NCI-H510A (cell line): ENCODE results near the gene SPIRE2.

Experiments used
- DNase-seq: peaks from one replicate; lab custom pipeline; 2025; lab: John Stamatoyannopoulos, UW

Gene SPIRE2

DNA sequence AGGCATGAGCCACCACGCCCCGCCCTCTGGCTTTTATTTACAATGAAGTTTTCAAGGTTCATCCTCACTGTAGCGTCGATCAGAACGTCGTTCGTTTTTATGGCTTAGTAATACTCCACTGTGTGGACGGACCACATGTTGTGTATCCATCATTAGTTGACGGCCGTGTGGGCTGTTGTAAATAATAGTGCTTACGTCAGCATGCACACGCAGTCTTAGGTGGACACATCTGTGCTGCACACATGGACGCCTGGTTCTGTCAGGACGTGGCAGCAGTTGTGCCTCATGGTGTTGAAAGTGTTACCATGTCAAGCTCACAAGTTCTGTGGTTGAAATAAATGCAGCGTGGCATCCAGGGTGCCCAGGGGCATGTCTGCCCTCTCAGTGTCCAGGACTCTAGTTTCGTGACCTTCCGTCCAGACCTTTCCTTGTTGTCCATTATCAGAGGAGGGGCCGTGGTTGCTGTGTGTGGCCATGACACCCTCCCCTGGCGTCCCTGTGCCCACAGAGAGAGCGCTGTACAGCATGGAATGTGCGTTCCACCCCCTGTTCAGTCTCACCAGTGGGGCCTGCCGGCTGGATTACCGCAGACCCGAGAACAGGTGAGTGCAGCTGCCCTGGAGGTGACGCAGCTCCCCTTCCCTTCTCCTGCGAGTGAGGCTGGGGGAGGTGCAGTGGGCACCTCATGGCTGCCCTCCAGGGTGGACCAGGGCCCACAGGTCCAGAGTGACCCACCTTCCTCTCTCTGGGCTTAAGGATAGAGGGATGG, 67.4 kb downstream of the SPIRE2 start:
- DNase-seq = no peak

DNA sequence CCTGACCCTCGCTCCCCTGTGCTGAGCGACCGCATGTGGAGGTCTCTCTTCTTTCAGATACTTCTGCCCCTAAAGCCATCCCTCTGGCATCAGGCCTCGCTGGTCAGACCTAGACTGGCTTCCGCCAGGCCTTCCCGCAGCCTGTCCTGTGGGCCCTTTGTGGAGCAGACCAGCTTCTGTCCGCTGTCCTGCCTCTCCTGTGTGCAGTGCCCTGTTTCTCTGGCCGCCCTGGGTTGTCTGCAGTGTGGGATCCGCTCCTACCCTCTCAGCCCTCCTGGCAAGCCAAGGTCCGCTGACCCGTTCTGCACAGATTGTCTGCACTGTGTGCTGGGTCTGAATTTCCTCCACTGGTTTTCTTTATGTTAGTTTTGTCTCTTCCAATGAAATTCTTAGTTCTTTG, 68.9 kb downstream of the SPIRE2 start:
- no peak for DNase-seq

DNA sequence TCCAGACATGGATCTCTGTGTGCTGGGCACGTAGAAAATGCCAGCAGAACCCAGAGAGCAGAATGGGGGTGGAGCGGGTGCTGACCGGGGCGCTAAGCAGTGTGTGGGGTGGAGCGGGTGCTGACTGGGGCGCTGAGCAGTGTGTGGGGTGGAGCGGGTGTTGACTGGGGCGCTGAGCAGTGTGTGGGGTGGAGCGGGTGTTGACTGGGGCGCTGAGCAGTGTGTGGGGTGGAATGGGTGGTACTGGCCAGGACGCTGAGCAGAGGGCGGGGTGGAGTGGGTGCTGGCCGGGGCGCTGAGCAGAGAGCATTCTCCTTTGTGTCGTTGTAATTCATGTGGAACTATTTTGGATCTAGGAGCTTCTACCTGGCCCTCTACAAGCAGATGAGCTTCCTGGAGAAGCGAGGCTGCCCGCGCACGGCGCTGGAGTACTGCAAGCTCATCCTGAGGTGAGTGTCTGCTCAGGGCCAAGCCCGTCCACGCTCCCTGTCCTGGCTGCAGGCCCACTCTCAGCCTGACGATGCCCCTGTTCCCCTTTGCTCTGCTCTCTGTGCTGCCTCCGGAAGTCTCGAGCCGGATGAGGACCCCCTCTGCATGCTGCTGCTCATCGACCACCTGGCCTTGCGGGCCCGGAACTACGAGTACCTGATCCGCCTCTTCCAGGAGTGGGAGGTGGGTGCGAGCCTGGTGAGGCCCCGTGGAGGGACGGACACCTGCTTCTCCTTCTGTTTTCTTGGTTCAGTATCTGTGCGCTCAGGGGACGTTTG, 70.1 kb downstream of the SPIRE2 start:
- DNase-seq = no peak

DNA sequence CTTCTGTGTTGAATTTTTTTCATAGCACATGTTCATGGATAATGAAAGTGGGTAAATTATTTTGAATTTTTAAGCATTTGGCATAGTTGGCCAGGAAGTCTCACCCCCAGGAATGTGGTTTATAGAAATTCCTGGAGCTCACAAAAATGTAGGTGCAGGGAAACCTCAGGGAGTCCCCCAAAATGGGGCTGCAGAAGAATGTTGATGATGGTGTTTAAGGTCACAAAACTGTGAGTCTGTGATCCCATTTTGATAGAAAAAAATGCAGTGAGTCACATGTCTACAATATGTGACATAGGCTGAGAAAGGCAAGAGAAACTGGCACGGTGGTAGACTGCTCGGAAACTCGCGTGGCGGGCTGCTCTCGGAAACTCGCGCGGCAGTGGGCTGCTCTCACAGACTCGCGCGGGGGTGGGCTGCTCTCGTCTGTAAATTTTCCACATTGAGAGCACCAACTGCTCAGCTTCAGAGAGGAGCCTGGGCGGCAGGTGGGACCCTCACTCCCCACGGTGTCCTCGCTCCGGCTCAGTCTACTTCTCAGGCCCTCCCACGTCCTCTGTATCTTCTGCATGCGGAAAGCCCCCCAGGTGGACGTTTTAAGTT, 71.7 kb downstream of the SPIRE2 start:
- no peak for DNase-seq

DNA sequence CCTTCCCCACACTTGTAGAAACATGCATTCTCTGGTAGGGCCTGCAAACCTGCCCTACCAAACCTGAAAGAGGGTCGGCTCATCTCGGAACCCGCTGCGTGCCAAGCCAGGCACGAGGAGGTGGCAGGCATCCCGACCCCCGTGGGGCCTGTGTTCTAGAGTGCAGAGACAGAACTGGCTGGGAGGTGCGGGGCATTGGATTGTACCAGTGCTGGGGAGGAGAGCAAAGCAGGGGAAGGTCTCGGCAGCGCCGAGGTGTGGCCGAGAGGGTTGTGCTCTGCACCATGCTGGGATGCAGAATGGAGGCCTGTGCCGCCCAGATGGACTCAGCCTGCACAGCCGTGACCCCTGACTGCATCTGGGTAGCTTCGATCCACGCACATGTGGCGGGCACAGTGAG, 72.6 kb downstream of the SPIRE2 start:
- no peak for DNase-seq

DNA sequence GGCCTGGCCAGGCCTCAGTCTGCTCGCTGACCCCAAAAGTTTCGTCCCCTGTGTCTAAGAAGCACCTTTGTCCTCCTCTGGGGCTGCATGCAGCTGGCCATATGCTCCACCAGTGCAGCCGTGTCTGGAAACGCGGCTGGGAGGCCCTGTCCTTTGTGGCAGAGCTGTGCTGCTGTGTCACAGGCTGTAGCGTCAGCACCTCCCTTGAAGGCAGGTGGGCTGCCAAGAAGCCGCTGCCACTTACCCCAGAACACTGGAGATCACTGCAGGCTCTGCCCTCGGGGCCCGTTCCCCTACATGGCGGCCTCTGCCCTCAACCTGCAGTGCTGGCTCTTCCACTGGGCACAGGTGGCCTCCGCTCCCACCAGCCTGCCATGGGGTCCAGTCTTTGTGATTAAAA, 74.7 kb downstream of the SPIRE2 start:
- DNase-seq = no peak

DNA sequence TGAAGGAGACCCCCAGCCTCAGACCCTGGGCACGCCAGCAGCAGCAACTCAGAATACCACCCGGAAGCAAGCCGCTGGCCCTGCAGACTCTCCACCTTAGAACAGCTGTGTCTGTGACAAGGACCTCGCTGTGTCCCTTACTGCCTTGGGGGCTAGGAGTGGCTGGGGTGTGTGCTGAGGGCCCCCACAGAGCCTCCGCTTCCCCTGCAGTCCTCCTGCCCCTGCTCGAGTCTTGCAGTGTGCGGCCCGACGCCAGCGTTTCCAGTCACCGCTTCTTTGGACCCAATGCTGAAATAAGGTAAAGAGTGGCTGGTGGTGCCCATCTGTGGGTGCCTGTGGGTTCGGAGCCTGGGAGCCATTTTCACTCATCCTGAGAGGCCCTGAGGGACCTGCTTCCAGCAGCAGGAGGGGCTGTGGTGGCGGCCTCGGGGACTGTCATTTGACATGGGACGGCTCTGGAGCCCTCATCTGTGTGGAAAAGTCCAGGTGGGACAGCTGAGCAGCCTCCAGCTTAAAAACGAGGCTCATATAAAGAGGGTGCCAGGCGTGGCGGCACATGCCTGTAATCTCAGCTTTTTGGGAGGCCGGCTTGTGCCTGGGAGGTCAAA, 75.7 kb downstream of the SPIRE2 start:
- DNase-seq = no peak

DNA sequence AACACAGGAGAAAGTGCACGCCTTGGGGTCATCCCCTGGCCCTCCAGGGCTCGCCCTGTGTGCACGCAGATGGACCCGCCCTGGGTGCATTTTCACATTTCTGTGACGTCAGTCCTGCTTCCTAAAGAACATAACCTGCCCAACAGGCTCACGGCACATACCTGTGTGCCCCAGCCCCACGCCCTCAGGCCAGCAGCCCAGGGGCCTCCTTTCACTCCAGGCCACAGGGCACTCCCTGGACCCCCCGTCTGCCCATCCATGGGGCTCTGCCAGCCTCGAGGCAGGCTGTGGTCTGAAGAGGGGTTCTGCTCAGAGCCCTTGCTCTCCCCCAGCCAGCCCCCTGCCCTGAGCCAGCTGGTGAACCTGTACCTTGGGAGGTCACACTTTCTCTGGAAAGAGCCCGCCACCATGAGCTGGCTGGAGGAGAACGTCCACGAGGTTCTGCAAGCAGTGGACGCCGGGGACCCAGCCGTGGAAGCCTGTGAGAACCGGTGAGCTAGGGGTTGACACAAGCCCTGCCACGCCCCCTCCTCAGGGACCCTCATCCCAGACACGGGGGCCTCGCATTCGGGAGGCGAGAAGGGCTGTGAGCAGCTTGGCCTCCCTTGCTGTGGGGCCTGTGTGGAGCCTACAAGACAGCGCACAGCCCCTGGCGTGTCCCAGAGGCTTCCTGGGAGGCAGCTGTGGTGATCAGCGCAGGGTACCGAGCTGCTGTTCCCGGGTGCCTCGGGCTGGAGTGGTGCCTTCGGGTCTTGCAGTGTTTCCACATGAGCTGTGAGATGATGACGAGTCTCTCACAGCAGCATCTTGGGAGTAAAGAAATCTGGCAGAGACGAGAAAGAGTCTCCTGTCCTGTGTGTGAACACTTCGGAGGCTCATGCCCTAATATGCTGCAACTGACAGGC, 76.6 kb downstream of the SPIRE2 start:
- no peak for DNase-seq

DNA sequence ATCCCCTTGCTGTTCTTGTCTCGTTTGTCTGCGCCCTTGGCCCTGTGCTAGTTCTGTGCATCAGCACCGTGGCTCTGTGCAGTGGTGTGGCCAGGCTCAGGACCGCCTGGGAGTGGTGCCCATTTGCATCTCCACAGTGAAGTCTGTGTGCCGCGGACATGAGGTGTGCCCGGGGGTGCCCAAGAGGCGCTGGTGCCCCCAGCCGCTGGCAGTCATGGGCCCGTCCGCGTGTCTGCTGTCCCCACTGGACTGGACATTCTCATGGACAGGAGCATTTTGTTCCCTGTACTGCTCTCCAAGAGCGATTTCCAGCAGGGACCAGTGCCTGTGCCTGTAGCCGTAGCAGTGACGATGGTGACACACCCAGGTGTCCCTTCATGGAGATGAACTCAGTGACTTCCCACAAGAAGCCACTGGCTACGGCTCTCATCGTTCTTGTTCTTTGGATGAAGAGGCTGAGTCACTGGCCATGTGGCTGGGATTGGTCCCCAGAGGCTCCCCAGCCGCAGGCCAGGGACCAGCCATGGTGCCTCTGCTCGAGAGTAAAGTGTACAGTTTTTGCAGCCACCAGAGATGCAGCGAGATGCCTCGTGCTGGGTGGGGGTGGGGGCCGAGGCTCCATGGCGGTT, 77.3 kb downstream of the SPIRE2 start:
- no peak for DNase-seq

DNA sequence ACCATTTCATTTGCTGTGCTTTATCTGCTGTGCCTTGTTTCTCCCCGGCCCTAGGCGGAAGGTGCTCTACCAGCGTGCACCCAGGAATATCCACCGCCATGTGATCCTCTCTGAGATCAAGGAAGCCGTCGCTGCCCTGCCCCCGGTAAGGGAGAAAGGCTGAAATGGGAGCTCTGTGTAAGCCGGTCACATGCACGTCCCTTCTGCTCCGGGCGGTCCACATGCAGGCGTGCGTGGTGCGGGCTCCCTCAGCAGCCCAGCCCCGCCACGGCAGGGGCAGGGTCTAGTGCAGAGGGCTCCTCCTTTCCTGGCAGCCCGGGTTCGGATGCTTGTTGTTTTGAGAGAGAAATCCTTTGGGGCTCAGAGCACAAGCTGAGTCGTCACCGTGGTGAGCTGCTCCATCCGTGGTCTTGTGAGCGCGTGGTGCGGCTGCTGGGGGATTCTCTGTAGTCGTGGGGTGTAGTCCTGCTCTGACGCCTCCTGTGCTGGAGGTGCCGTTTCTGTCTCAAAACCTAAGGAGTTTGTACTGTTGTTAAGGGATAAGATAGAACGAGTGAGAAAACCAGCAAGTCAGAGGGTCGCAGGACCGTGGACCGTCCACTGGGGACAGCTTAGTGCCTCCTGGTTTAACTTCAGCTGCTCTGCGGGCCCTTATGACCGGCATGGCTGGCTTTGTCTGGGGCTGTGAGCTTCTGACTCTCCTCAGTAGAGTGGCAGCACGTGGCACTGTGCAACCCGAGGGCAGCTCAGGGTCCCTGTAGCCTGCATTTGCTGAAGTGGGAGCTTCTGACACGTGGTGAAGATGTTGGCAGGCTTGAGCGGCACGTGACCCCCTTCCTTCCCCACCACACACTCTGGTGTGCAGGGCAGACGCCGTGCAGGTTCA, 78.1 kb downstream of the SPIRE2 start:
- no peak for DNase-seq

DNA sequence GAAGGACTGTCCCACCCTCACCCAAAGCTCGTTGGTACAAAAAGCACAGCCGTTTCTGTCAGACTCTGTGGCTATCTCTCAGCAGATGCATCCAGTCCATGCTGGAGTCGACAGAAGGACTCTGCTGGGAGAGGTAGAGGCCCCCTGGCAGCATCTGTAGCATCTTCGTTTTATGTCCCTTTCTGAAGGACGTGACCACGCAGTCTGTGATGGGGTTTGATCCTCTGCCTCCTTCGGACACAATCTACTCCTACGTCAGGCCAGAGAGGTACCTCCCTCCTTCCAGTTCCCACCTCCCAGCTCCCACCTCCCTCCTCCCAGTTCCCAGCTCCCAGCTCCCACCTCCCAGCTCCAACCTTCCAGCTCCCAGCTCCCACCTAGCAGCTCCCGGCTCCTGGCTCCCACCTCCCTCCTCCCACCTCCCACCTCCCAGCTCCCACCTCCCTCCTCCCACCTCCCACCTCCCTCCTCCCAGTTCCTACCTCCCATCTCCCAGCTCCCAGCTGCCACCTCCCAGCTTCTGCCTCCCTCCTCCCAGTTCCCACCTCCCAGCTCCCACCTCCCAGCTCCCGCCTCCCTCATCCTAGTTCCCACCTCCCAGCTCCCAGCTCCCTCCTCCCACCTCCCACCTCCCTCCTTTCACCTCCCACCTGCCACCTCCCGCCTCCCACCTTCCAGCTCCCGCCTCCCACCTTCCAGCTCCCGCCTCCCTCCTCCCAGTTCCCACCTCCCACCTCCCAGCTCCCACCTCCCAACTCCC, 79.0 kb downstream of the SPIRE2 start:
- no peak for DNase-seq

DNA sequence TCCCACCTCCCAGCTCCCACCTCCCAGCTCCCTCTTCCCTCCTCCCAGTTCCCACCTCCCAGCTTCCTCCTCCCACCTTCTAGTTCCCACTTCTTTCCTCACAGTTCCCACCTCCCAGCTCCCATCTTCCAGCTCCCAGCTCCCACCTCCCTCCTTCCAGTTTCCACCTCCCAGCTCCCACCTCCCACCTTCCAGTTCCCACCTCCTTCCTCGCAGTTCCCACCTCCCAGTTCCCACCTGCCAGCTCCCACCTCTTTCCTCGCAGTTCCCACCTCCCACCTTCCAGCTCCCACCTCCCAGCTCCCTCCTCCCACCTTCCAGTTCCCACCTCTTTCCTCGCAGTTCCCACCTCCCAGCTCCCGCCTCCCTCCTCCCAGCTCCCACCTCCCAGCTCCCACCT, 80.0 kb downstream of the SPIRE2 start:
- no peak for DNase-seq

DNA sequence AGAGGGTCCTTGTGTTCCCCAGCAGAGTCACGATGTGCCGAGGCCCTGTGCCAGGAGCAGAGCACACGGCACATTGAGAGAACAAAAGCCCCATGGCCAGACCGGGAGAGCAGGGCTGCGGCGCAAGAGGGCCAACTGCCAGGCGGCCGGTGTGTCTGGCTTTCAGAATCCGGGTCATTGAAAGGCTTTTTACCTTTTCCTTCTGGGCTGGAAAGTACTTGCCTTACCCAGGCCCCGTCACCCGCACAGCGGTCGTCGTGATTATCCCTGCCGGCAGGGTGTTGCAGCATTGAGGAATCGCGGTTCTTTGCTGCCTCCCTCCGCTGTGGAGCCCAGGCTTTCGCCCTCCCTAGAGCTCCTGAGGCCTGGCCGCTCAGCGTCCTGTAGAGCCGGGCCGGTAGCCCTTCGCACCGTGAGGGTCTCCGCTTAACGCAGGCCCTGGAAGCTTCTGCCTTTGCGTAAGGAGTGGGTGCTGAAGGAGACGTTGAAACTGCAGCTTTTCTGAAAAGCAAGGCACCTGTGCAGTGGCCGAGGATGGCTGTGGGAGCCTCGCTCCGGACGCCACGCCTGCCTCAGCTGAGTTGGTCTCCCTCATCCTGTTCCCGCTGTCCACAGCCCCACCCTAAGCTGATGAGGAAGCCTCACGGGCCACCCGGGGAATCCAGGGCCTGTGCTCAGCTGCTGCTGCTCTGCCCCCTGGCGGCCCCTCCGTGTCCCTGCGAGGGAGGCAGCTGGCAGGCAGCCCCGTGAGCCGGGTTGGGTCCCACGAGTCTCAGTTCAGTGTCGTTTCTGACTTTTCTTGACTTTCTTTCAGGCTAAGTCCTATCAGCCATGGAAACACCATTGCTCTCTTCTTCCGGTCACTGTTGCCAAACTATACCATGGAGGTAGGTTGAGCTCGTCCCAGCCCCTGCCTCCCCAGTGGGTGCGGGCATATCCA, 81.8 kb downstream of the SPIRE2 start:
- no peak for DNase-seq

DNA sequence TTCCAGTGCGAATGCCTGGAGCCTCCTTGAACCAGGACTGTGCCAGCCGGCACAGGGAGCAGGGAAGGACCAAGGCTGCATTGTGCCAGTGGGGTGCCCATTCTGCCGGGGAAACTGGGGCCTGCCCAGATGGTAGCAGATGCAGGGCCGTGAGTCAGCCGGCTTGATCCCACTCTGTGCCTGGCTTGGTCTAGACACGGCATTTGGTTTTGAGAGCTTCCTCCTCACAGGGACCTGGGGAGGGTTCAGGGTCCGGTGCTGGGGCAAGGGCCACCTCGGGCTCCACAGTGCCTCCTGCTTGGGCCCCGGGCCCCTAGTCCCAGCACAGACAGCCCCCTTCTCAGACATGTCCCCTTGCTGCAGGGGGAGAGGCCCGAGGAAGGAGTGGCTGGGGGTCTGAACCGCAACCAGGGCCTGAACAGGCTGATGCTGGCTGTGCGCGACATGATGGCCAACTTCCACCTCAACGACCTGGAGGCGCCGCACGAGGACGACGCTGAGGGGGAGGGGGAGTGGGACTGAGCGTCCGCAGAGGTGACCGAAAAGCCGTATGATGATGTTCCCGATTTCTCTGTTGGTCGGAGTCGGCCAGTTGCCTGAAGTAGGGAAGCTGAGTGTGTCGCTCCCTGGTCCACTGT, 82.6 kb downstream of the SPIRE2 start:
- no peak for DNase-seq

DNA sequence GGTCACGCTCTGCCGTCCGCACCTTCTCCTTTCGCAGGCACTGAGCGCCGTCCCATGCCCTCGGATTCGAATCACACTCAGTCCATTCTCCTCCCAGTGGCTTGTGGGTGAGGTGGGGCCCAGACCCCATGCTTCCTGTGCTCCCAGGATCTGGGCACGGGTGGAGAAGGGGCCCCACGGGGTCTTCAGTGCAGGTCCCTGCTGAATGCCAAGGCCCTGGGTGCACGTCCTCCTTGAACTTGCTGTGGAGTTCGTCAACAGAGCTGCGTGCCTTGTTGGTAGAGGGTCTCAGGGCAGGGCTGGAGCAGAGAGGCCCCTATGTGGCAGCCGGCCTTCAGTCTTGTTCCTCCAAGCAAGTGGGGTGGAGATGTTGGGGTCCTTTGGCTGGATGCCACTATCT, 83.1 kb downstream of the SPIRE2 start:
- no peak for DNase-seq

DNA sequence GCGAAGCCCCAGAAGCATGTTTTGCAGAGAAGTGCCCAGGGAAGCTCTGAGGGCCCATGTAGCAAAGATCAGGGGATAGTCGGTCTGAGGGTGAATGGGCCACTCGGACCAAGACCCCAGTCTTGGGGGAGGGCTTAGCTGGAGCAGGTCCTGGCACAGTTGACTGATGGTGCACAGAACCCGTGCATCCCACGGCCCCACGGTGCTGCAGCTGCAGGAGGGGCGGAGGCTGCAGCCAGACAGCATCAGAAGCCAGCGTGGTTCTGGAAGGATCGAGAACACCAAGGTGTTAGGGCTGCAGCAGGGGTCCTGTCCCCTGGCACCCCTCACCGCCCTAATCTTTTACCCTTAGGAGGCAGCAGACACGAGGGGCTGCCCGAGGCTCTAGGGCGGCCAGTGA, 83.9 kb downstream of the SPIRE2 start:
- DNase-seq = no peak

DNA sequence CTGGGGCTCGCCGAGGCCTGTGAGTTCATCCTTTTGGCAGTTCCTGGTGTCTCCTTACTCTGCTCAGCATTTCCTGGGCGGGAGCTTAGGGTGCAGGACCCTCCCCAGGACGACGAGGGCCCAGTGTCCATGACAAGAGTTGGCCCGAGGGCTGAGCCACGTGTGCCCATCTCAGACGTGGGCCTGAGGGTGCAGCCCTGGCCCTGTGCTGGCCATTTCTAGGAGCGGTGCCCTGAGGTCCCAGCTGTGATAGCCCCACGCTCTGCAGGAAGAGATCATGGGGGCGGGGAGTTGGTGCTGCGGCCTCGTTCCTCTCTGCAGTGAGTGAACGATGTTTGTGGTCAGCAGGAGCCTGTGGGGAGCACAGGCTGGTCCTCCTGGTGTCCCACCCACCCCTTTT, 84.4 kb downstream of the SPIRE2 start:
- no peak for DNase-seq
